Natural killer cell (primary cell): ENCODE results near the gene TAP2. TPM values are rescaled to one million over a fixed set of nuclear protein-coding genes. Genes with fewer than 3 reads are reported as not detected.

Experiments
- ATAC-seq, 3 donors: fragments of 150-1000 bp in 2 of 3; fragments of 200-7000 bp in 1 of 3; cut with Tn5 transposase; 1 replicate in 1 of 3; 2 replicates in 2 of 3; pipeline ENCODE4 v1.10.0; 2021; ENCODE audit warnings: mild to moderate bottlenecking in 2 of 3, moderate library complexity in 2 of 3
- DNase-seq, 2 donors: peaks; one replicate each; pipeline versions ENCODE4 v3.0.0 to v3.0.0-alpha.2; 2013 to 2021; ENCODE audit warnings: mixed read lengths in 1 of 2
- H3K27ac ChIP-seq: one replicate; pipeline ENCODE4 v1.5.1; 2013; ENCODE audit warnings: mild to moderate bottlenecking, low read length
- H3K27me3 ChIP-seq: one replicate; pipeline ENCODE4 v1.6.1; 2013; ENCODE audit warnings: low read length; ENCODE audit not compliant: control insufficient read depth, insufficient read depth
- H3K36me3 ChIP-seq: one replicate; pipeline ENCODE4 v1.6.1; 2013; ENCODE audit warnings: low read length; ENCODE audit not compliant: control insufficient read depth, insufficient read depth
- H3K4me1 ChIP-seq: one replicate; pipeline ENCODE4 v1.6.1; 2013; ENCODE audit warnings: low read length; ENCODE audit not compliant: control insufficient read depth, insufficient read depth
- H3K4me3 ChIP-seq: one replicate; pipeline ENCODE4 v1.5.1; 2013; ENCODE audit warnings: low read length
- H3K9me3 ChIP-seq: one replicate; pipeline ENCODE4 v1.6.1; 2013; ENCODE audit warnings: low read length; ENCODE audit not compliant: control insufficient read depth, insufficient read depth
- H3K27ac Mint-ChIP-seq, 2 donors: one replicate each; pipeline ENCODE4 v1.8.0; 2022; ENCODE audit warnings: mild to moderate bottlenecking in 2 of 2, mixed read lengths in 2 of 2, moderate library complexity in 1 of 2
- H3K27me3 Mint-ChIP-seq, 2 donors: one replicate each; pipeline ENCODE4 v1.8.0; 2022; ENCODE audit warnings: low read depth in 2 of 2, mixed read lengths in 2 of 2
- H3K36me3 Mint-ChIP-seq: one replicate; pipeline ENCODE4 v1.8.0; 2022; ENCODE audit warnings: mixed read lengths
- H3K4me1 Mint-ChIP-seq, 2 donors: one replicate each; pipeline ENCODE4 v1.8.0; 2022; ENCODE audit warnings: mixed read lengths in 2 of 2
- H3K4me3 Mint-ChIP-seq: one replicate; pipeline ENCODE4 v1.8.0; 2022; ENCODE audit warnings: mild to moderate bottlenecking, moderate library complexity, mixed read lengths
- H3K9me3 Mint-ChIP-seq, 2 donors: one replicate each; pipeline ENCODE4 v1.8.0; 2022; ENCODE audit warnings: mixed read lengths in 2 of 2
- CTCF ChIP-seq: fragments of 200-600 bp; IDR thresholded peaks from one replicate; pipeline ENCODE4 v1.8.0; 2022; ENCODE audit warnings: antibody characterized with exemption
- WGBS: methylation state at CpG from one replicate; pipeline ENCODE4 v1.1.7; 2013; ENCODE audit warnings: missing lambda C conversion rate; ENCODE audit not compliant: insufficient coverage; 5-methylcytosine and 5-hydroxymethylcytosine counted together
- intact Hi-C: fragments of 100-400 bp; cut with micrococcal nuclease; formaldehyde crosslinking; loops from one replicate; pipeline ENCODE4 v1.14.2; 2022
- total RNA-seq, 4 donors: library from RNA; stranded (reverse); fragments of 120-200 nt in 1 of 4; gene quantifications; one replicate each; pipeline versions ENCODE4 v1.2.3 to v1.2.4, GENCODE V29; 2013 to 2022

TAP2 gene
- total RNA-seq, 3 donors from 2014 or later (not counting 1 experiment from before 2014, with no cell fraction given), result 162 to 221 (median 209) TPM

GRCh38 chr6:32849126-32849525 lies 10.6 kb upstream of the TAP2 start:
- WGBS, result 81% methylated on average over 6 of the region's 6 CpGs
- Histone ChIP-seq H3K4me3 (no peak overlapping the region), H3K27ac (no peak overlapping the region), H3K36me3 (peaks cover 72% of the 10 kb centered on the region), H3K9me3 (no peaks in the 10 kb centered on the region), H3K27me3 (no peaks in the 10 kb centered on the region), H3K4me1 (peaks cover 75% of the 10 kb centered on the region)
- no peaks in the 10 kb centered on the region for H3K9me3 Mint-ChIP-seq
- ATAC-seq, result no peak
- intact Hi-C loops, result no loop called here
- TF ChIP-seq CTCF, result no peak
- peak overlapping the region; percentile 33 for H3K4me3 Mint-ChIP-seq
- DNase-seq, result no peak
- H3K27ac Mint-ChIP-seq, result peak overlapping the region; percentile 96 to 100
- no peaks in the 10 kb centered on the region for H3K27me3 Mint-ChIP-seq
- H3K36me3 Mint-ChIP-seq, result peaks cover 40% of the 10 kb centered on the region
- peaks cover 82 to 91% of the 10 kb centered on the region in 2 donors for H3K4me1 Mint-ChIP-seq

GRCh38 chr6:32847795-32848194 lies 9.3 kb upstream of the TAP2 start:
- peaks cover 40% of the 10 kb centered on the region for H3K36me3 Mint-ChIP-seq

GRCh38 chr6:32847004-32847403 lies 8.5 kb upstream of the TAP2 start:
- Histone ChIP-seq H3K36me3 (peaks cover 76% of the 10 kb centered on the region), H3K4me1 (peaks cover 80% of the 10 kb centered on the region), H3K4me3 (no peak overlapping the region), H3K27ac (peak overlapping the region; percentile 99), H3K9me3 (no peaks in the 10 kb centered on the region), H3K27me3 (no peaks in the 10 kb centered on the region)
- peak overlapping the region; percentile 21 for H3K4me3 Mint-ChIP-seq
- no peak for TF ChIP-seq CTCF
- peaks cover 42% of the 10 kb centered on the region for H3K36me3 Mint-ChIP-seq
- no peaks in the 10 kb centered on the region for H3K9me3 Mint-ChIP-seq
- peaks cover 92 to 96% of the 10 kb centered on the region in 2 donors for H3K4me1 Mint-ChIP-seq
- ATAC-seq, result no peak
- intact Hi-C loops, result no loop called here
- no peak for DNase-seq
- H3K27ac Mint-ChIP-seq, result peak overlapping the region; percentile 96 to 100
- H3K27me3 Mint-ChIP-seq, result no peaks in the 10 kb centered on the region
- 94% methylated on average over 9 of the region's 10 CpGs for whole genome bisulfite sequencing

More at GRCh38 chr6:32847795-32848194, 9.3 kb upstream of the TAP2 start:
- Histone ChIP-seq H3K27ac (peak overlapping the region; percentile 0), H3K27me3 (no peaks in the 10 kb centered on the region), H3K4me3 (no peak overlapping the region), H3K36me3 (peaks cover 72% of the 10 kb centered on the region), H3K4me1 (peaks cover 77% of the 10 kb centered on the region), H3K9me3 (no peaks in the 10 kb centered on the region)
- no peak for ATAC-seq
- Mint-ChIP-seq H3K27ac (peak overlapping the region; percentile 96 to 100), H3K4me3 (peak overlapping the region; percentile 21), H3K9me3 (no peaks in the 10 kb centered on the region), H3K27me3 (no peaks in the 10 kb centered on the region), H3K4me1 (peaks cover 92 to 96% of the 10 kb centered on the region in 2 donors)
- DNase-seq, result no peak
- intact Hi-C loops, result no loop called here
- WGBS, result 91% methylated on average over 8 of the region's 8 CpGs
- no peak for TF ChIP-seq CTCF

GRCh38 chr6:32845384-32845884 lies 6.9 kb upstream of the TAP2 start:
- Mint-ChIP-seq H3K4me1 (peaks cover 92 to 96% of the 10 kb centered on the region in 2 donors), H3K36me3 (peaks cover 50% of the 10 kb centered on the region), H3K9me3 (no peaks in the 10 kb centered on the region), H3K27me3 (no peaks in the 10 kb centered on the region), H3K27ac (peak overlapping the region; percentile 96 to 100), H3K4me3 (peak overlapping the region; percentile 100)
- ATAC-seq, result peak in 1 of 3 donors; percentile 1
- Histone ChIP-seq H3K36me3 (peaks cover 76% of the 10 kb centered on the region), H3K4me1 (peaks cover 79% of the 10 kb centered on the region), H3K9me3 (no peaks in the 10 kb centered on the region), H3K27me3 (no peaks in the 10 kb centered on the region), H3K27ac (peak overlapping the region; percentile 99), H3K4me3 (peak overlapping the region; percentile 97)
- intact Hi-C loops, result loop anchor here (2.0 kb wide), 1 partner anchor 127 kb away; no protein-coding TSS in a partner anchor
- DNase-seq, result peak; percentile 30 to 71
- no peak for TF ChIP-seq CTCF
- WGBS, result 0% methylated on average over 10 of the region's 10 CpGs
